HCT116 (cell line): ENCODE results near the gene NLGN2.

Source experiments
- EGR1 ChIP-seq: IDR thresholded peaks from 2 replicates; pipeline ENCODE4 v1.6.1; 2012; ENCODE audit warnings: low read depth
- EZH2phosphoT487 ChIP-seq: fragments of 200-600 bp; IDR thresholded peaks from 2 replicates; pipeline ENCODE4 v1.6.1; 2018; ENCODE audit warnings: antibody characterized with exemption, borderline replicate concordance
- POLR2A ChIP-seq: IDR thresholded peaks from 2 replicates; pipeline ENCODE4 v1.7.0; 2011; ENCODE audit warnings: borderline replicate concordance; ENCODE audit not compliant: insufficient read depth, insufficient read length; ENCODE audit errors: extremely low read depth
- POLR2AphosphoS5 ChIP-seq: IDR thresholded peaks from 2 replicates; pipeline ENCODE4 v1.6.1; 2011; ENCODE audit warnings: mild to moderate bottlenecking, low read depth, low read length, moderate library complexity
- RAD21 ChIP-seq: IDR thresholded peaks from 2 replicates; pipeline ENCODE4 v1.6.1; 2012; ENCODE audit warnings: low read depth, mild to moderate bottlenecking
- SP1 ChIP-seq: IDR thresholded peaks from 2 replicates; pipeline ENCODE4 v1.6.1; 2012; ENCODE audit warnings: low read depth
- YY1 ChIP-seq: IDR thresholded peaks from 2 replicates; pipeline ENCODE4 v1.6.1; 2011; ENCODE audit warnings: low read length, low read depth, moderate library complexity, mild to moderate bottlenecking; ENCODE audit not compliant: insufficient replicate concordance; ENCODE audit errors: extremely low read depth
- TF ChIP-seq, protein P1 (sequence below), 3 experiments: fragments of 200-600 bp in 1 of 3; sonication (generic) in 1 of 3; IDR thresholded peaks in 2 of 3; conservative IDR thresholded peaks in 1 of 3; 2 replicates each; pipeline ENCODE4 v1.5.1; 2012 to 2017; ENCODE audit warnings: low read depth in 2 of 3, low read length in 2 of 3, antibody characterized with exemption in 1 of 3, borderline replicate concordance in 1 of 3, control low read depth in 1 of 3, mild to moderate bottlenecking in 1 of 3, mixed read lengths in 1 of 3, mixed run types in 1 of 3, moderate library complexity in 1 of 3; ENCODE audit not compliant: insufficient read depth in 1 of 3
- TF ChIP-seq, protein P2 (sequence below): IDR thresholded peaks from 2 replicates; pipeline ENCODE4 v1.6.1; 2012
- TF ChIP-seq, protein P3 (sequence below): IDR thresholded peaks from 2 replicates; pipeline ENCODE4 v1.6.1; 2012

GRCh38 chr17:7445619-7445968 is 37.9 kb downstream of the NLGN2 start:
- TF ChIP-seq POLR2AphosphoS5 (no peak; the same call in 1 of the 2 replicates), EGR1 (no peak), RAD21 (no peak), SP1 (no peak), POLR2A (no peak), YY1 (no peak), EZH2phosphoT487 (no peak)
- TF ChIP-seq, protein P1, sequence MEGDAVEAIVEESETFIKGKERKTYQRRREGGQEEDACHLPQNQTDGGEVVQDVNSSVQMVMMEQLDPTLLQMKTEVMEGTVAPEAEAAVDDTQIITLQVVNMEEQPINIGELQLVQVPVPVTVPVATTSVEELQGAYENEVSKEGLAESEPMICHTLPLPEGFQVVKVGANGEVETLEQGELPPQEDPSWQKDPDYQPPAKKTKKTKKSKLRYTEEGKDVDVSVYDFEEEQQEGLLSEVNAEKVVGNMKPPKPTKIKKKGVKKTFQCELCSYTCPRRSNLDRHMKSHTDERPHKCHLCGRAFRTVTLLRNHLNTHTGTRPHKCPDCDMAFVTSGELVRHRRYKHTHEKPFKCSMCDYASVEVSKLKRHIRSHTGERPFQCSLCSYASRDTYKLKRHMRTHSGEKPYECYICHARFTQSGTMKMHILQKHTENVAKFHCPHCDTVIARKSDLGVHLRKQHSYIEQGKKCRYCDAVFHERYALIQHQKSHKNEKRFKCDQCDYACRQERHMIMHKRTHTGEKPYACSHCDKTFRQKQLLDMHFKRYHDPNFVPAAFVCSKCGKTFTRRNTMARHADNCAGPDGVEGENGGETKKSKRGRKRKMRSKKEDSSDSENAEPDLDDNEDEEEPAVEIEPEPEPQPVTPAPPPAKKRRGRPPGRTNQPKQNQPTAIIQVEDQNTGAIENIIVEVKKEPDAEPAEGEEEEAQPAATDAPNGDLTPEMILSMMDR (IDR thresholded peaks at IDR 0.05 in 2 of 3, conservative IDR thresholded peaks at IDR 0.05 in 1 of 3; ENCODE audit: borderline replicate concordance in 1 of 3, insufficient read depth in 1 of 3, low read depth in 2 of 3, low read length in 2 of 3) = no peak
- TF ChIP-seq, protein P2, sequence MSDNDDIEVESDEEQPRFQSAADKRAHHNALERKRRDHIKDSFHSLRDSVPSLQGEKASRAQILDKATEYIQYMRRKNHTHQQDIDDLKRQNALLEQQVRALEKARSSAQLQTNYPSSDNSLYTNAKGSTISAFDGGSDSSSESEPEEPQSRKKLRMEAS = no peak; the same call in 1 of the 2 replicates
- TF ChIP-seq, protein P3, sequence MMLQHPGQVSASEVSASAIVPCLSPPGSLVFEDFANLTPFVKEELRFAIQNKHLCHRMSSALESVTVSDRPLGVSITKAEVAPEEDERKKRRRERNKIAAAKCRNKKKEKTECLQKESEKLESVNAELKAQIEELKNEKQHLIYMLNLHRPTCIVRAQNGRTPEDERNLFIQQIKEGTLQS = no peak
